ENCODE results near the gene CDA. TPM values are rescaled to one million over a fixed set of nuclear protein-coding genes. Genes with fewer than 3 reads are reported as not detected.
A peak's percentile ranks its signal among the peaks of the same experiment; 100 is the strongest.

The CDA gene
- total and polyA plus RNA-seq, 9 of the 15 experiments (the other 6 are each of a cell fraction or from before 2014, with no cell fraction given): not detected

- no peak for TF ChIP-seq GABPB2 (CRISPR knock-in tag; conservative IDR thresholded peaks at IDR 0.05)
- TF ChIP-seq HDAC1 (IDR thresholded peaks at IDR 0.05): peak in 1 of 2 experiments; percentile 89; a peak in 2 of 4 replicates
- no peak; a peak in 1 of 4 replicates for TF ChIP-seq MLX (CRISPR knock-in tag; conservative IDR thresholded peaks at IDR 0.05)
- TF ChIP-seq C11orf30 (IDR thresholded peaks at IDR 0.05; ENCODE audit: low read depth): peak; percentile 95
- TF ChIP-seq ATF6 (CRISPR knock-in tag; IDR thresholded peaks at IDR 0.05): 0 out of 2 replicates have a peak, but pooled peaks have one; percentile 38
- peak; percentile 45; the same call in 1 of the 2 replicates for TF ChIP-seq FOXP1 (CRISPR knock-in tag; IDR thresholded peaks at IDR 0.05)
- peak; percentile 51; the same call in 1 of the 2 replicates for TF ChIP-seq PHF21A (IDR thresholded peaks at IDR 0.05; ENCODE audit: borderline replicate concordance, low read depth)
- peak; percentile 97 for TF ChIP-seq MBD2 (IDR thresholded peaks at IDR 0.05; ENCODE audit: borderline replicate concordance, low read depth)
- TF ChIP-seq CHD4 (IDR thresholded peaks at IDR 0.05; ENCODE audit: insufficient read depth, insufficient replicate concordance, low read depth, low read length, poor library complexity, severe bottlenecking): no peak
- peak; percentile 92 for TF ChIP-seq ETV5 (CRISPR knock-in tag; IDR thresholded peaks at IDR 0.05; ENCODE audit: low read depth)
- TF ChIP-seq HDAC8 (tag; IDR thresholded peaks at IDR 0.05): peak; percentile 44; the same call in 1 of the 2 replicates
- 0 out of 2 replicates have a peak, but pooled peaks have one; percentile 43 for TF ChIP-seq ZNF766 (CRISPR knock-in tag; conservative IDR thresholded peaks at IDR 0.05)
- no peak for TF ChIP-seq DEAF1 (CRISPR knock-in tag; IDR thresholded peaks at IDR 0.05)
- TF ChIP-seq ZNF668 (CRISPR knock-in tag; IDR thresholded peaks at IDR 0.05): no peak
- no peak for TF ChIP-seq IRF1 (CRISPR knock-in tag; IDR thresholded peaks at IDR 0.05; ENCODE audit: borderline replicate concordance)
- TF ChIP-seq E2F3 (CRISPR knock-in tag; IDR thresholded peaks at IDR 0.05): peak; percentile 48; the same call in 1 of the 2 replicates
- peak; percentile 93 for TF ChIP-seq PHF8 (IDR thresholded peaks at IDR 0.05; ENCODE audit: borderline replicate concordance, low read length)
- TF ChIP-seq RNF2 (IDR thresholded peaks at IDR 0.05): no peak
Observed at GRCh38 chr1:20661207-20662109, 72.6 kb downstream of the CDA start, which contains the start of gene DDOST (continued).
